GM20000 (cell line): ENCODE measurements around the gene EIF3L.

Source experiments
- DNase-seq: peaks from one replicate; pipeline ENCODE4 v3.0.0; 2012; ENCODE audit warnings: low spot score
- TF ChIP-seq, protein P1 (sequence below): IDR thresholded peaks from 2 replicates; pipeline ENCODE4 v1.5.1; 2012; ENCODE audit warnings: mild to moderate bottlenecking, control low read depth; ENCODE audit errors: extremely low read depth, missing control alignments

Gene EIF3L

DNA sequence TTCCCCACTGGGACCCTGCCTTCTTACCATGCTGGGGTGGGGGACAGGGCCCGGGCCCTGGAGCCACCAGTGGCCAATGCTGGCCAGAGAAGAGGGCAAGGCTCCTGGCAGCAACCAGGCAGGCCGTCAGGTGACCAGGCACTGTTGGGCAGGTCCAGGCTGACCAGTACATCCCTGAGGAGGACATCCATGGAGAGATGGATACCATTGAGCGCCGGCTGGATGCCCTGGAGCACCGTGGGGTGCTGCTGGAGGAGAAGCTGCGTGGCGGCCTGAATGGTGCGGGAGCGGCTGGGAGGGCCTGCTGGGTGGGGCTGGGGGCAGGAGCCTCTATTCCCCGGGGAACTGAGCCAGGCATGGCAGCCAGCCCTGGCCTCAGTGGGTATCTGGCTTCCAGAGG lies 83.2 kb downstream of the EIF3L start:
- TF ChIP-seq, protein P1, sequence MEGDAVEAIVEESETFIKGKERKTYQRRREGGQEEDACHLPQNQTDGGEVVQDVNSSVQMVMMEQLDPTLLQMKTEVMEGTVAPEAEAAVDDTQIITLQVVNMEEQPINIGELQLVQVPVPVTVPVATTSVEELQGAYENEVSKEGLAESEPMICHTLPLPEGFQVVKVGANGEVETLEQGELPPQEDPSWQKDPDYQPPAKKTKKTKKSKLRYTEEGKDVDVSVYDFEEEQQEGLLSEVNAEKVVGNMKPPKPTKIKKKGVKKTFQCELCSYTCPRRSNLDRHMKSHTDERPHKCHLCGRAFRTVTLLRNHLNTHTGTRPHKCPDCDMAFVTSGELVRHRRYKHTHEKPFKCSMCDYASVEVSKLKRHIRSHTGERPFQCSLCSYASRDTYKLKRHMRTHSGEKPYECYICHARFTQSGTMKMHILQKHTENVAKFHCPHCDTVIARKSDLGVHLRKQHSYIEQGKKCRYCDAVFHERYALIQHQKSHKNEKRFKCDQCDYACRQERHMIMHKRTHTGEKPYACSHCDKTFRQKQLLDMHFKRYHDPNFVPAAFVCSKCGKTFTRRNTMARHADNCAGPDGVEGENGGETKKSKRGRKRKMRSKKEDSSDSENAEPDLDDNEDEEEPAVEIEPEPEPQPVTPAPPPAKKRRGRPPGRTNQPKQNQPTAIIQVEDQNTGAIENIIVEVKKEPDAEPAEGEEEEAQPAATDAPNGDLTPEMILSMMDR = no peak
- DNase-seq = no peak

DNA sequence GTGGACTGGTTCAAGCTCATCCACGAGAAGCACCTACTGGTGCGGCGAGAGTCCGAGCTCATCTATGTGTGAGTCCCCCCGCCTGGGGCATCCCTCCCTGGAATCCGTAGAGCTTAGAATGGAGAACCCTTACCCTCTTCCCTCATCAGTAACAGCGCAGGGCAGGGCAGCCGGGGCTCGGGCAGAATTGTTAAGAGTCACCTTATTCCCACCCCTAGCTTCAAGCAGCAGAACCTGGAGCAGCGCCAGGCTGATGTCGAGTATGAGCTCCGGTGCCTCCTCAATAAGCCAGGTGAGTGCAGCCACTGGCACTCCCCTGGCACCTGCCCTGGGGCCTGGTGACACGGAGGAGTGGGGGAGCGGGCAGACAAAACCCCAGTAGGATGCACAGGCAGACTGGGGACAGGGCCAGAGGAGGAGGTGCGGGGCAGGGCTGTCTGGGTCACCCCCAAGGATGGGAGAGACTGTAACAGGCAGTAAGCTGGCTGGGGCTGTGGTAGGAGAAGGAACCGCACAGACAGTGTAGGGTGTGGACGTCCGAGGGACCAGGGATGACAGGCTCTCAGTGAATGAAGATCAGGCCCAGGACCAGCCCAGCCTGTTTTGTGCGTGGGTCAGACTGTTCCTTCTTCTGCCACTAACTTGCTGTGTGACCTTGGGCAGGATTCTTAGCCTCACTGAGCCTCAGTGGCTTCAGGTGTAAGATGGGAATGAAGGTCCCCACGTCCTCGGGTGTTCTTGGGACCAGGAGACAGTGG lies 83.8 kb downstream of the EIF3L start:
- TF ChIP-seq, protein P1 = no peak
- DNase-seq = no peak

DNA sequence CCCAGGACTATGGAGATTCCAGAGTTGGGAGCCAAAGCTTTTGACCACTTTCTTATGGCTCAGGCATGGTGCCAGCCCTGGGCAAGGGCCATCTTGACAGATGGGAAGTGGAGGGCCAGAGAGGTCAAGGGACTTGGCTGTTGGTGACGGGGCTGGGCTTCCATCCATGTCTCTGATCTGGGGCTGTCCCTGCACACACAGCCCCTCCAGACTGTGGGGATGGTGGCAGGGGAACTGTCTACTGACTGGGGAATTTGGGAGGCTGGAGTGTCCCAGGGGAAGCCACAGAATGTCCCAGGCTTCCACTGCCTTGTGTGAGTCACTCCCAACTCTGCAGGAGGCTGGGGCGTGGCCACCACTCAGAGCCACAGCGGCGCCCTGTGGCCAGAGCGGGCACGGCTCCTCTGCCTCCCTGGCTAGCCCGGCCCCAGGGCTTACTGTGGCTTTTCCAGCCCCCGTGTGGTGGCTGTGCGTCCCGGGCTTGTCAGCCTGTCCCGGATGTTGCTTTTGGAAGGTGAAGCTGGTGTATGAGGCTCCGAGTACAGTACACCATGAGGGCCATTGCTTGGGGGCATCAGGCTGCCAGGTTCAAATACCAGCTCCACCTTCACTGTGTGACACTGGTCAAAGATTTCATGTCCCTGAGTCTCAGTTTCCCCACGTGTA lies 84.6 kb downstream of the EIF3L start:
- TF ChIP-seq, protein P1 = peak; percentile 98
- peak; percentile 91 for DNase-seq
